Measurements from ENCODE around the gene NUDT5. TPM values are rescaled to one million over a fixed set of nuclear protein-coding genes. Genes with fewer than 3 reads are reported as not detected.
A peak's percentile ranks its signal among the peaks of the same experiment; 100 is the strongest.

The NUDT5 gene
- total RNA-seq, 4 donors from 2014 or later: 23.0 to 31.2 (median 27.3) TPM

DNA sequence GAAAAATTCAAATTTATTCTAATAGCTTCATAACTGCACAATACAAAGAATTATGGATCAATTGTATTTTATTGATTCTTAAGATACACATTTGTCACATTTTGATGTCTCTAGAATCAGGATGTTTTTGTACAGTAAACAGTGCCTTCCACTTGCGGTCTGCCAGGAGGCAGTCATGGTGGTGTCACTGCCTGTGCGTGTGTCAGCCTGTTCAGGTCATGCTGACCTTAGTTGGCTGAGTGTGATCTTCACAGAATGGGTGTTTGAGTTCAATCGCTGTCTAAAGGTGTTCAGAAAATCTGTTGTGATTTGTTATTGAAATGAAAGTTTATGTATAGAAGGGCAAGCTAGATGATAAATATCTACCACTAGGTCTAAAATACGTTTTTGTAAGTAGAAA, 45.5 kb downstream of the NUDT5 start:
- ATAC-seq: no peak

GRCh38 chr10:12144538-12144937, 51.2 kb downstream of the NUDT5 start:
- Histone ChIP-seq H3K36me3 (peaks cover 0 to 99% of the 10 kb centered on the region in 2 donors), H3K4me3 (no peak overlapping the region), H3K4me1 (no peaks in the 10 kb centered on the region), H3K9me3 (no peaks in the 10 kb centered on the region), H3K27me3 (no peaks in the 10 kb centered on the region), H3K27ac (no peak overlapping the region)
- TF ChIP-seq POLR2A (IDR thresholded peaks at IDR 0.05) (no peak), EP300 (IDR thresholded peaks at IDR 0.05) (no peak), POLR2AphosphoS5 (IDR thresholded peaks at IDR 0.05) (no peak)
- TF ChIP-seq, protein P1, sequence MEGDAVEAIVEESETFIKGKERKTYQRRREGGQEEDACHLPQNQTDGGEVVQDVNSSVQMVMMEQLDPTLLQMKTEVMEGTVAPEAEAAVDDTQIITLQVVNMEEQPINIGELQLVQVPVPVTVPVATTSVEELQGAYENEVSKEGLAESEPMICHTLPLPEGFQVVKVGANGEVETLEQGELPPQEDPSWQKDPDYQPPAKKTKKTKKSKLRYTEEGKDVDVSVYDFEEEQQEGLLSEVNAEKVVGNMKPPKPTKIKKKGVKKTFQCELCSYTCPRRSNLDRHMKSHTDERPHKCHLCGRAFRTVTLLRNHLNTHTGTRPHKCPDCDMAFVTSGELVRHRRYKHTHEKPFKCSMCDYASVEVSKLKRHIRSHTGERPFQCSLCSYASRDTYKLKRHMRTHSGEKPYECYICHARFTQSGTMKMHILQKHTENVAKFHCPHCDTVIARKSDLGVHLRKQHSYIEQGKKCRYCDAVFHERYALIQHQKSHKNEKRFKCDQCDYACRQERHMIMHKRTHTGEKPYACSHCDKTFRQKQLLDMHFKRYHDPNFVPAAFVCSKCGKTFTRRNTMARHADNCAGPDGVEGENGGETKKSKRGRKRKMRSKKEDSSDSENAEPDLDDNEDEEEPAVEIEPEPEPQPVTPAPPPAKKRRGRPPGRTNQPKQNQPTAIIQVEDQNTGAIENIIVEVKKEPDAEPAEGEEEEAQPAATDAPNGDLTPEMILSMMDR (IDR thresholded peaks at IDR 0.05): no peak
- WGBS, 2 donors (ENCODE audit: low coverage in 1 of 2): 90 to 100% methylated on average over 2 to 3 of the region's 3 CpGs
- ATAC-seq: no peak

More for the DNA sequence above, 45.5 kb downstream of the NUDT5 start:
- H3K4me1 ChIP-seq: no peaks in the 10 kb centered on the region
- H3K9me3 ChIP-seq: no peaks in the 10 kb centered on the region
- no peaks in the 10 kb centered on the region for H3K27me3 ChIP-seq
- H3K4me3 ChIP-seq: no peak overlapping the region
- TF ChIP-seq, protein P1 (IDR thresholded peaks at IDR 0.05): no peak
- no peak for TF ChIP-seq POLR2A (IDR thresholded peaks at IDR 0.05)
- no peak for TF ChIP-seq EP300 (IDR thresholded peaks at IDR 0.05)
- no peak for TF ChIP-seq POLR2AphosphoS5 (IDR thresholded peaks at IDR 0.05)
- WGBS, 2 donors (ENCODE audit: low coverage in 1 of 2): 88 to 92% methylated on average over 4 of the region's 4 CpGs
- no peak overlapping the region for H3K27ac ChIP-seq
- peaks cover 0 to 89% of the 10 kb centered on the region in 2 donors for H3K36me3 ChIP-seq

DNA sequence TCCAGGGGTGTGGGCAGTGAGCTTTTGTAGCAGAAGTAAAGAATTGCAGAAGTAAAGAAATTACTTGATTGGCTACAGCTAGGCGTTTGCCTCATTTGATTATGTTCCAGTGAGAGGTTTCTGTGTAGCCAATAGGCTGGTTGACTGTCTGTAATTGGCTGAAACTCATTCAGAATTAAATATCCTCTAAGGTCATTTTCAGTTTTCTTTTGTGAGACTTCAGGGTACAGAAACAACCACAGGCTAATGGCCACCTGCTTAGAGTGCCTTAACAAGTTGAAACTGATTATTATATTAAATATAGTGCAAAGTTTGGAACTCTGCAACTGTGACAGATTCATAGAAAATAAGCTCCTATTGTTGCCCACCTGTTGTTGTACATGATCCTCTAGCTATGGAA, 55.7 kb downstream of the NUDT5 start:
- Histone ChIP-seq H3K36me3 (peaks cover 0 to 97% of the 10 kb centered on the region in 2 donors), H3K27ac (no peak overlapping the region), H3K4me3 (no peak overlapping the region), H3K9me3 (no peaks in the 10 kb centered on the region), H3K4me1 (no peaks in the 10 kb centered on the region), H3K27me3 (no peaks in the 10 kb centered on the region)
- ATAC-seq: no peak
- 85 to 92% methylated on average over 1 of the region's 1 CpG for WGBS, 2 donors (ENCODE audit: low coverage in 1 of 2)
- TF ChIP-seq POLR2A (IDR thresholded peaks at IDR 0.05) (no peak), POLR2AphosphoS5 (IDR thresholded peaks at IDR 0.05) (no peak), EP300 (IDR thresholded peaks at IDR 0.05) (no peak)
- TF ChIP-seq, protein P1 (IDR thresholded peaks at IDR 0.05): no peak

GRCh38 chr10:12135631-12136030, 60.1 kb downstream of the NUDT5 start:
- Histone ChIP-seq H3K36me3 (peaks cover 0 to 68% of the 10 kb centered on the region in 2 donors), H3K9me3 (no peaks in the 10 kb centered on the region), H3K27ac (no peak overlapping the region), H3K4me1 (peaks cover 0 to 8% (median 0%) of the 10 kb centered on the region in 3 donors), H3K27me3 (no peaks in the 10 kb centered on the region), H3K4me3 (no peak overlapping the region)
- no peak for ATAC-seq
- TF ChIP-seq, protein P1 (IDR thresholded peaks at IDR 0.05): no peak
- no peak for TF ChIP-seq POLR2A (IDR thresholded peaks at IDR 0.05)
- no peak for TF ChIP-seq POLR2AphosphoS5 (IDR thresholded peaks at IDR 0.05)
- no peak for TF ChIP-seq EP300 (IDR thresholded peaks at IDR 0.05)
- WGBS, 2 donors (ENCODE audit: low coverage in 1 of 2): 73 to 75% methylated on average over 3 of the region's 3 CpGs

GRCh38 chr10:12130237-12130872, 65.3 kb downstream of the NUDT5 start:
- H3K4me1 ChIP-seq: peaks cover 0 to 25% (median 0%) of the 10 kb centered on the region in 3 donors
- no peak for ATAC-seq
- peak overlapping the region; percentile 92 to 99 for H3K4me3 ChIP-seq
- no peaks in the 10 kb centered on the region for H3K9me3 ChIP-seq
- peak overlapping the region in 3 of 4 donors; percentile 91 to 95 (median 92) for H3K27ac ChIP-seq
- WGBS, 2 donors (ENCODE audit: low coverage in 1 of 2): 17 to 50% methylated on average over 6 to 11 of the region's 11 CpGs
- TF ChIP-seq POLR2AphosphoS5 (IDR thresholded peaks at IDR 0.05): no peak
- TF ChIP-seq, protein P1 (IDR thresholded peaks at IDR 0.05): peak in 3 of 4 experiments; percentile 34 to 51 (median 42)
- peaks cover 0 to 17% of the 10 kb centered on the region in 2 donors for H3K36me3 ChIP-seq
- H3K27me3 ChIP-seq: no peaks in the 10 kb centered on the region

All from gastroesophageal sphincter (tissue), 4 donors.